GM18951 (cell line): ENCODE results near the gene SPDYE16.
"Not testable (repeated sequence)": the region's sequence is repeated elsewhere in the genome, so short reads cannot be mapped to it uniquely, and the experiment has no call there.

Experiments used
- in situ Hi-C: fragments of 300-500 bp; cut with MboI; formaldehyde crosslinking; loops from one replicate; pipeline ENCODE4 v1.12.0; 2022; ENCODE audit warnings: low sequenced_read_pairs, mixed read lengths, inconsistent platforms; ENCODE audit not compliant: unreplicated experiment

Gene SPDYE16

GRCh38 chr7:76543197-76543596 lies at the start of gene SPDYE16:
Gene SPDYE16 (minus strand): TSS chr7:76543297. CDS start chr7:76541459, 1,838 bp downstream.
- in situ Hi-C loops, result not testable (repeated sequence)

GRCh38 chr7:76592694-76593093 lies 49.6 kb upstream of the SPDYE16 start:
- in situ Hi-C loops, result not testable (repeated sequence)

- in situ Hi-C loops, result not testable (repeated sequence)
These were observed 48.7 kb upstream of the SPDYE16 start for GRCh38 chr7:76591602-76592304.

GRCh38 chr7:76591033-76591432 lies 47.9 kb upstream of the SPDYE16 start:
- in situ Hi-C loops, result not testable (repeated sequence)

- in situ Hi-C loops, result not testable (repeated sequence)
These were observed 45.5 kb upstream of the SPDYE16 start for GRCh38 chr7:76588586-76588985.

GRCh38 chr7:76586585-76587315 lies 43.7 kb upstream of the SPDYE16 start:
- in situ Hi-C loops, result not testable (repeated sequence)

- in situ Hi-C loops, result not testable (repeated sequence)
These were observed 40.7 kb upstream of the SPDYE16 start for GRCh38 chr7:76583636-76584281.

GRCh38 chr7:76582848-76583631 lies 39.9 kb upstream of the SPDYE16 start:
- in situ Hi-C loops, result not testable (repeated sequence)

- in situ Hi-C loops, result not testable (repeated sequence)
These were observed 33.0 kb upstream of the SPDYE16 start for GRCh38 chr7:76575919-76576655.

GRCh38 chr7:76575431-76575830 lies 32.3 kb upstream of the SPDYE16 start:
- in situ Hi-C loops, result not testable (repeated sequence)

GRCh38 chr7:76572296-76572695 lies 29.2 kb upstream of the SPDYE16 start:
- in situ Hi-C loops, result not testable (repeated sequence)

GRCh38 chr7:76570324-76570775 lies 27.3 kb upstream of the SPDYE16 start:
- in situ Hi-C loops, result not testable (repeated sequence)

GRCh38 chr7:76568742-76569141 lies 25.6 kb upstream of the SPDYE16 start:
- in situ Hi-C loops, result not testable (repeated sequence)

GRCh38 chr7:76567753-76568152 lies 24.7 kb upstream of the SPDYE16 start:
- in situ Hi-C loops, result not testable (repeated sequence)

- in situ Hi-C loops, result not testable (repeated sequence)
These were observed 24.2 kb upstream of the SPDYE16 start for GRCh38 chr7:76567311-76567710.

GRCh38 chr7:76565001-76565400 lies 21.9 kb upstream of the SPDYE16 start:
- in situ Hi-C loops, result not testable (repeated sequence)

- in situ Hi-C loops, result not testable (repeated sequence)
These were observed 18.2 kb upstream of the SPDYE16 start for GRCh38 chr7:76561342-76561741.

GRCh38 chr7:76560157-76560556 lies 17.1 kb upstream of the SPDYE16 start:
- in situ Hi-C loops, result not testable (repeated sequence)

- in situ Hi-C loops, result not testable (repeated sequence)
These were observed 16.6 kb upstream of the SPDYE16 start for GRCh38 chr7:76559685-76560084.
